Activated naive CD8-positive, alpha-beta T cell treated with anti-CD3 and anti-CD28 coated beads, Interleukin-2, amount 50 U/mL, for 24 hours (primary cell): ENCODE measurements around the gene CTIF.

ENCODE experiments used
- ATAC-seq: fragments of 150-1000 bp; cut with Tn5 transposase; one replicate; pipeline ENCODE4 v1.10.0; 2021
- DNase-seq: peaks from one replicate; pipeline ENCODE4 v3.0.0; 2021
- H3K27ac Mint-ChIP-seq: one replicate; pipeline ENCODE4 v1.8.0; 2021; ENCODE audit warnings: mild to moderate bottlenecking, mixed read lengths
- H3K27me3 Mint-ChIP-seq: one replicate; pipeline ENCODE4 v1.8.0; 2021; ENCODE audit warnings: mixed read lengths
- H3K36me3 Mint-ChIP-seq: one replicate; pipeline ENCODE4 v1.8.0; 2021; ENCODE audit warnings: low read depth, mixed read lengths
- H3K4me1 Mint-ChIP-seq: one replicate; pipeline ENCODE4 v1.8.0; 2021; ENCODE audit warnings: mixed read lengths
- H3K4me3 Mint-ChIP-seq: one replicate; pipeline ENCODE4 v1.8.0; 2021; ENCODE audit warnings: mild to moderate bottlenecking, moderate library complexity, mixed read lengths
- H3K9me3 Mint-ChIP-seq: one replicate; pipeline ENCODE4 v1.8.0; 2021; ENCODE audit warnings: mixed read lengths

Gene CTIF

DNA sequence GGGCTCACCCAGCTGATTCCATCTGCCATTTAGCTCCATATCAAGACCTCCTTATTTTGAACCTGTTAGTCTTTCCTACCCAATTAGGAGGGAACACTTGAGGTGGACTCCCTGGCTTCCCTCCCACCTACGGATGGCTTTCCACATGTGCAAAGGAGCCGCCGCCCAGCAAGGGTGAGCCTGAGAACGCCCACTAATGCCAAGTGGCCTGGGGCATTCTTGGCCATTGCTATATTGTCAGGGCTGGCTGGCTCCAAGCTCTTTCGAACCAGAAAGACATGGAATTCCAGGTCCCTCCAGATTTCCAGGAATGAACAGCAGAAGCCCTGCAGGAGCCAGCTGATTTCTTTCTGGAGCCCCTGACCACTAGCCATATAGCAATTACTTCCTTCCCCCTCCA is 215.7 kb downstream of the CTIF start:
- Mint-ChIP-seq H3K27ac (no peak overlapping the region), H3K9me3 (no peaks in the 10 kb centered on the region), H3K4me3 (no peak overlapping the region), H3K4me1 (peaks cover 5% of the 10 kb centered on the region), H3K36me3 (no peaks in the 10 kb centered on the region), H3K27me3 (no peaks in the 10 kb centered on the region)
- ATAC-seq (no peak), DNase-seq (no peak)

DNA sequence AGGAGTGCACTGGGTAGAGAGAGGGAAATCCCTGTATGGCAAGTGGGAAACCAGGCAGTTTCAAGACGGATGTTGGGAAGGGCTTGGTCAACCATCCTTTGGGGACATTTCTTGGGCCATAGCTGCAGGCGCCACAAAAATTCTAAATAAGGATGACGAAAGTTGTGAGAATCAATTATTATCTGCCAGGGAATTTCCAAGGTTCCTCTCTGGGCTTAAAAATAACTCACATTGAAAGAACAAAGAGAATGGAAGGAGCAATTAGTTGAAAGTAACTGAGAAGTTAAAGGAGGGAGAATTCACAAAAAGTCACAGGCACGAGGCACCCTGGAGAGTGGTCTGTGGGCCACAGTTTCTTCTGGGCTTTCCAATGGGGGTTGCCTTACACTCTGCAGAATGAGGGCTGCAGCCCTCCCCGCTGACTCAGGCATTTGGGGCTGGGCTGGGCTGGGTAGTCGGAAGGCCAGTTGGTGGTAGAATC is 216.2 kb downstream of the CTIF start:
- Mint-ChIP-seq H3K9me3 (no peaks in the 10 kb centered on the region), H3K4me3 (no peak overlapping the region), H3K27ac (no peak overlapping the region), H3K4me1 (peaks cover 5% of the 10 kb centered on the region), H3K36me3 (no peaks in the 10 kb centered on the region), H3K27me3 (no peaks in the 10 kb centered on the region)
- DNase-seq: no peak
- ATAC-seq: no peak

DNA sequence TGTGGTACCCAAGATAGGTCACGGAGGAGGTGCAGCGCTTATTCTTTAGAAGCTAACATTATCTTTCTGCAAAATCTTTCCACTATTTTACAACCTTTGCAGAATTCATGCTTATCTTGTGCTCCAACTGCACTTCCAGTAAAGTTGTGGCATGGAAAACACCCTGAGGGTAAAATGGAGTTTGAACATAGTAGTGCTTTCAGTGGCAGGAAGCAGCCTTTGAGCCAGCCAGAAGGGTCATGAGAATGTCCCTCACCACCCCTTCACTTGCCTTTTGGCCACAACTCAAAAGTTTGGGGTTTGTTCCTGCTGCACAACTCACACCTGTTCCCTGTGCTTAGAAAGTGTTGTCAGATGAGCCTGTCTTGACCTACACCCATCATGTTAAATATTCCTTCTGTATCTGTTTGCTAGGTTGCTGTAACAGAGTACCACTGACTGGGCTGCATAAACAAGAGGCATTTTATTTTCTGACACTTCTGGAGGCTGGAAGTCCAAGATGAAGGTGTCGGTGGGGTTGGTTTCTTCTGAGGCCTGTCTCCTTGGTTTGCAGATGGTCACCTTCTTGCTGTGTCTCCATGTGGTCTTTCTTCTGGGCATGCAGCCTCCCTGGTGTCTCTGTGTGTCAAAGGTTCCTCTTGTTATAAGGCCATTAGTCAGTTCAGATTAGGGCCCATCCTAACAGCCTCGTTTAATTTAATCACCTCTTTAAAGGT is 217.8 kb downstream of the CTIF start:
- Mint-ChIP-seq H3K4me3 (no peak overlapping the region), H3K9me3 (no peaks in the 10 kb centered on the region), H3K27ac (no peak overlapping the region), H3K4me1 (peaks cover 5% of the 10 kb centered on the region), H3K27me3 (no peaks in the 10 kb centered on the region), H3K36me3 (no peaks in the 10 kb centered on the region)
- ATAC-seq (no peak), DNase-seq (no peak)

DNA sequence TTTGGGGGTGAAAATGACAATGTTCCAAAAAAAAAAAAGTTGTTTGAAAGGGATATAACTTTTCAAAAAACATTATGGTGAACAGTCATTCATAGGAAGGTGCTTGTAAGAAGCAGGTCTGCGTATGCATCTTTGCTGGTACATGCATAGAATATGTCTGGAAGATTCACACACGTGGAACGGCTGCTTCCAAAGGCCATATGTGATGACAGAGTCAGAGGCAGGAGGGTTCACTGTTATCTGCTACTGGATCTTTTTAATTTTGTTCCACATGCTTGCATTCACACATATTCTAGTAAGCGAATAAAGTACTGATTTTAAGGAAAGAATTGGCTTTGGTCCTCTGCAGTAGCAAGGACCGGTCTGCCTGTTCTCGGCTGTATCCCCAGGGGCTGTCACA is 218.5 kb downstream of the CTIF start:
- Mint-ChIP-seq H3K4me1 (peaks cover 5% of the 10 kb centered on the region), H3K36me3 (no peaks in the 10 kb centered on the region), H3K27ac (no peak overlapping the region), H3K9me3 (no peaks in the 10 kb centered on the region), H3K4me3 (no peak overlapping the region), H3K27me3 (no peaks in the 10 kb centered on the region)
- DNase-seq: no peak
- ATAC-seq: no peak

DNA sequence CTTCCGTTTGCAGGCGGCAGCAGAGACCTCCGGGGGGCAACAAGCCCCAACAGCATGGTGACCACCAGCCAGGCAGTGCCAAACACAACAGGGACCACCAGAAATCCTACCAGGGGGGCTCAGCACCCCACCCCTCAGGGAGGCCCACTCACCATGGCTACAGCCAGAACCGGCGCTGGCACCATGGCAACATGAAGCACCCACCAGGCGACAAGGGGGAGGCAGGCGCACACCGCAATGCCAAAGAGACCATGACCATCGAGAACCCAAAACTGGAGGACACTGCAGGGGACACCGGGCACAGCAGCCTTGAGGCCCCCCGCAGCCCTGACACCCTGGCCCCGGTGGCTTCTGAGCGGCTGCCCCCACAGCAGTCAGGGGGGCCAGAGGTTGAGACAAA is 219.1 kb downstream of the CTIF start:
- ATAC-seq (no peak), DNase-seq (no peak)
- Mint-ChIP-seq H3K27ac (no peak overlapping the region), H3K4me1 (peaks cover 5% of the 10 kb centered on the region), H3K4me3 (no peak overlapping the region), H3K9me3 (no peaks in the 10 kb centered on the region), H3K27me3 (no peaks in the 10 kb centered on the region), H3K36me3 (no peaks in the 10 kb centered on the region)

DNA sequence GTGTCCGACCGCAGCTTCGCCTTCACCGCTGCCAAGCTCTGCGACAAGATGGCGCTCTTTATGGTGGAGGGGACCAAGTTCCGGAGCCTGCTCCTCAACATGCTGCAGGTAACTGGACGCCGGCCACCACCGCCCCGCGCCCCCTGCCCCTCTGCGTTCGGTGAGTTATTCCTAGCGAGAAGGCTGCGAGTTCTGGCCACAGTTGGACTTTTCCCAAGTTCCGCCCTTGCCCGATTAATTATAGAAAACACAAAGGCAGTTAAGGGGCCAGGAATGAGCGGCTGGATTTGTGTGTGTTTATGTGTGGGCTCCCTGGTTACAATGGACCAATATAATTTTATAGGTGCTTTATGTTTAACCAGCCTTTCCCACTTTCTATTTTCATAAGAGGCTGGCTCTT is 222.8 kb downstream of the CTIF start:
- ATAC-seq: no peak
- H3K9me3 Mint-ChIP-seq: no peaks in the 10 kb centered on the region
- H3K4me1 Mint-ChIP-seq: no peaks in the 10 kb centered on the region
- no peaks in the 10 kb centered on the region for H3K27me3 Mint-ChIP-seq
- DNase-seq: no peak
- H3K4me3 Mint-ChIP-seq: no peak overlapping the region
- no peak overlapping the region for H3K27ac Mint-ChIP-seq
- H3K36me3 Mint-ChIP-seq: no peaks in the 10 kb centered on the region

DNA sequence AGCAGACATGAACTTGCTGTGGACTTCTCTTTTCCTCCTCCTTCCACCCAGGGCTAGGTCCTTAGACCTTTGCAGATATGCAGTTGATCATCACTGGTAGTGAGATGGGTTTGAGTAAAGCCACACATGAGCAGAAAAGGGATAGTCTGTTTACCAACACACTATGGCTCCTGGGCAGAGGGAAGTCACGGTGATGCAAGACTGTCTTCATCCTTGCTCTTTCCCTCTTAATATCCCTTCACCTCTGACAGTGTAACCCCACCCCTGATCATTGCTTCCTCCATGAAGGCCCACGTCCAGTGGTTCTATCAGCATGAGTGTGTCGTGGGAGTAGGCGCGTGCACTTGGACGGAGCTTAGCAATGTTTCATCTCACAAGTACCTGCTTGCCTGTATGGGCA is 223.2 kb downstream of the CTIF start:
- no peak for ATAC-seq
- H3K27me3 Mint-ChIP-seq: no peaks in the 10 kb centered on the region
- no peaks in the 10 kb centered on the region for H3K36me3 Mint-ChIP-seq
- H3K4me3 Mint-ChIP-seq: no peak overlapping the region
- H3K9me3 Mint-ChIP-seq: no peaks in the 10 kb centered on the region
- DNase-seq: no peak
- H3K4me1 Mint-ChIP-seq: no peaks in the 10 kb centered on the region
- no peak overlapping the region for H3K27ac Mint-ChIP-seq

DNA sequence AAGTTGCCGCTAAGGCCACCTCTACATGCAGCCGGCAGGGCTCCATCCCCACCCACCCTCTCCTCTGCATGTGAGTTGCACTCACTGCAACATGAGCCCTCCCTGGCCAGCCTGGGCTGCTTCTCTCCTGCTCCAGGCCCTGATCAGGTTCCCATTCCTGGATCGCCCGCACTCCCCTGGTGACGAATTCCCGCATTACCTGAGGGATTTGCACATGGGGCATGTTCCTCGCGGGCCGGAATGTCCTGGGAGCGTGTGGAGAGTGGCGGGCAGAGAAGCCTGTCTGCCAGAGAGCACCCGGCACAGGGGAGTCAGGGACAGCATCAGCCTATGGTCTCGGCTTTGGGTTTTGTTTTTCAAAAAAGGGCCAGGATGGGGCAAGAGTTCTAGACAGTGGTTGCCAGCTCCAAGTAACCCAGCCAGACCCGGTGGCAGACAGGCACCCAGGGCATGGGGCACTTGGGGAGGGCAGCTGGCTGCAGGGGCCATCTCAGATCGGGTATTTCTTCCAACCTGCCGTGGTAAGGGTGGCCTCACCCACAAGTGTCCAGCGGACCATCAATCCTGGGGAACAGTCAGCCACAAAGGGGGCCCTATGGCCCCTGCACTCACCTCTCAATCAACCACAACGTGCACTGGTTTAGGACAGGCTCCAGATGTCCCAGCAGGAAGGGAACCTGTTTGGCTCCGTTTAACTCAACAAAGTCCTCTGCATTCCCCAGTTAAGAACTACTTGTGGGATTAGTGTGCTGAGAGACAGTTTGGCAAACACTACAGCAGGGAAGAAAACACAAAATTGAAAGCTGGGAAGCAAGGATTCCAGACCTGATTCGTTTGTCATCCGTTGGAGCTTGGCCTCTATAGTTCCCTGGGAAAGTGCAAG is 224.2 kb downstream of the CTIF start:
- no peak overlapping the region for H3K27ac Mint-ChIP-seq
- no peaks in the 10 kb centered on the region for H3K27me3 Mint-ChIP-seq
- ATAC-seq (no peak), DNase-seq (no peak)
- no peaks in the 10 kb centered on the region for H3K36me3 Mint-ChIP-seq
- H3K4me1 Mint-ChIP-seq: no peaks in the 10 kb centered on the region
- H3K9me3 Mint-ChIP-seq: no peaks in the 10 kb centered on the region
- no peak overlapping the region for H3K4me3 Mint-ChIP-seq

DNA sequence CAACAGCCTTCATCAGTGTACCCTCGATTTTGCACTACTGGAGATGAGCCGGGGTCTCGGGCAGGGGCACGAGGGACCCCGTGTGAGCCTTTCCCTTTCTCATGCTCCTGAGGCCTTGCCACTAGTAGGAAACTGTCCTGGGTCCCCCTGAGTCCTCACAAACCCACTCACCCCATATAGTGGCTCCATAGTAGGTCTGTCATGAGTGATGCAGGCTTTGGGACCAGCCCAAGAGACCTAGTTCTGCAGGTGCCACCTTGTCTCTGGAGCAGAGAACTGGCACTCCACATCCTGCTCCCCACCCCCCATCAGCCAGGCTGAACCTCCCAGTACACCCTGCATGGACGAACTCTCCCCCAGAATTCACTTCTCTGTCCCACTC is 224.9 kb downstream of the CTIF start:
- no peak overlapping the region for H3K27ac Mint-ChIP-seq
- ATAC-seq (no peak), DNase-seq (no peak)
- no peaks in the 10 kb centered on the region for H3K4me1 Mint-ChIP-seq
- H3K27me3 Mint-ChIP-seq: no peaks in the 10 kb centered on the region
- no peaks in the 10 kb centered on the region for H3K36me3 Mint-ChIP-seq
- H3K9me3 Mint-ChIP-seq: no peaks in the 10 kb centered on the region
- H3K4me3 Mint-ChIP-seq: no peak overlapping the region

DNA sequence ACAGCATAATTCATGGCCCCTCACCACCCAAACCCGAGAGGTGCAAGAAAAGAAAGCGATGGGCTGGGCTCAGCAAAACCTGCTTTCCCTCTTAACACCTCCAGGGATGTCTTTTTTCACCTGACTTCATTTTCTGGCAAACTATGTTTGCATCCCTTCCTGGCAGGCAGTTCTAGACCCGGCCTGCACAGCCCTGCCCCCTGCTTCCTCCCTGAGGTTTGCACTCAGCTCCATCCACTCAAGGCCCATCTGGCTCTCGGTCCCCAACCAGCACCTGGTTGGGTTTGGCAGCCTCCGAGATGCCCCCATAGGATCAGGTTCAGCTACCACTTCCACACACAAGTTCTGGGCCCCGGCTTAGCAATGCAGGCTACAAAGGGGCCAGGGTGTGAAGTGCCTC is 226.2 kb downstream of the CTIF start:
- Mint-ChIP-seq H3K27ac (no peak overlapping the region), H3K4me1 (no peaks in the 10 kb centered on the region), H3K9me3 (no peaks in the 10 kb centered on the region), H3K36me3 (no peaks in the 10 kb centered on the region), H3K4me3 (no peak overlapping the region), H3K27me3 (no peaks in the 10 kb centered on the region)
- DNase-seq: no peak
- no peak for ATAC-seq

DNA sequence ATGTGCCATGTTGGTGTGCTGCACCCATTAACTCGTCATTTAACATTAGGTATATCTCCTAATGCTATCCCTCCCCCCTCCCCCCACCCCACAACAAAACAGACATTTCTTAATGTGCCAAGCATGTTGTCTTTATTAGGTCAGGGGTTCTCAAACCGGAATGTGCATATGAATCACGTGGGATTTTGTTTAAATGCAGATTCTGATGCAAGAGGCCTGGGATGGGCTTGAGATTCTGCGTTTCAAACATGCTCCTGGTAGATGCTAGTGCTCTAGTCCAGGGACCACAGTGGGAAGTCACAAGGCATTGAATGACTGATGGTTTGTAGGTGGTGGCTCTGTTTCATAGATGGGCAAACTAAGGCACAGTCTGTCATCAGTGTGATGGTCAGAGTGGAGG is 227.2 kb downstream of the CTIF start:
- no peak for DNase-seq
- Mint-ChIP-seq H3K27ac (no peak overlapping the region), H3K4me3 (no peak overlapping the region), H3K9me3 (no peaks in the 10 kb centered on the region), H3K4me1 (no peaks in the 10 kb centered on the region), H3K27me3 (no peaks in the 10 kb centered on the region), H3K36me3 (no peaks in the 10 kb centered on the region)
- no peak for ATAC-seq

DNA sequence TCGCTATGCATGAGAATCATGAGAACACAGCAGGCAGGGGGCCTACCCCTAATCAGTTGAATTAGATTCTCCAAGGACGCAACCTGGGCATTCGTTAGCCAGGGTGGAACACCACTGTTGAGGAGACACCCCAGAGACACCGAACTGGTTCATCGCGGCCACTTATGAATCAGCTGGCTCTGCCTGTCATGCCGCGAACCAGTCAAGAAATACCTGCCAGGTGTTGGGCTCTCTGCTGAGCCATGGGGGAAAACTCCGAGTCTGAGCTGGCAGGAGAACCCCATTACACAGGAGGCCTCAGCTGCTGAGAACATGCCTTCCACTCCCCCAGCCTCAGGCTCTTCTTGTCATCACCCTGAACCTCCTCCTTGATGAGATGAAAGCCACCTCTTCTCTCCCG is 227.7 kb downstream of the CTIF start:
- H3K36me3 Mint-ChIP-seq: no peaks in the 10 kb centered on the region
- no peaks in the 10 kb centered on the region for H3K9me3 Mint-ChIP-seq
- ATAC-seq: no peak
- H3K27ac Mint-ChIP-seq: no peak overlapping the region
- H3K4me1 Mint-ChIP-seq: no peaks in the 10 kb centered on the region
- DNase-seq: no peak
- no peaks in the 10 kb centered on the region for H3K27me3 Mint-ChIP-seq
- H3K4me3 Mint-ChIP-seq: no peak overlapping the region

DNA sequence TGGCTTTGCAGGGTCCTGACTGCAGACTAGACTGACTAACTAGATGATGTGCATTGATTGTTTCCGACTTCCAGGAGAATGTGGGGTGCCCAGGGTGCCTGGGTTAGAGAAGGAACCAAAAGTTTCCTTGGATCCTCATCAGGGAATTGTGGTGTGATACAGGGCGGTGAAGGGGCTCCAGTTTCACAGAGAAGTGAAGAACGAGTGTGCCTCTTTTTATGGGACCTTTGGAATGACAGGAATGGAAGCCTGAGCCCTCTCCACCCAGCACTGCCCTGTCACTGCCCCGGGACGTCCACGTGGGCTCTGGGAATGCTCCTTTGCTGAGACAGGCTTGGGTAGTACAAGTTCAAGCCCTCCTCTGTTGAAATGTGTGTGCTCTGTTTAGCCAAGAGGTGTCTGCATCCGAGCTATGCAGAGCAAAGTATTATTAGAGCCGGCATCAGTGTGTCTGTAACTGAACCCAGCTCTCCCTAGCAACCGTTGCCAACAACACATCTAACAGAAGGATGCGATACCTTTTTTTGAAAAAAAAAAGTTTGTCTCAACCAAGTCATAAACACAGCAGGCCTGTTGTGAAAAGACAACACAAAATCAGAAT is 228.4 kb downstream of the CTIF start:
- no peak overlapping the region for H3K4me3 Mint-ChIP-seq
- no peaks in the 10 kb centered on the region for H3K4me1 Mint-ChIP-seq
- DNase-seq (no peak), ATAC-seq (no peak)
- H3K9me3 Mint-ChIP-seq: no peaks in the 10 kb centered on the region
- no peaks in the 10 kb centered on the region for H3K36me3 Mint-ChIP-seq
- H3K27ac Mint-ChIP-seq: no peak overlapping the region
- H3K27me3 Mint-ChIP-seq: no peaks in the 10 kb centered on the region

DNA sequence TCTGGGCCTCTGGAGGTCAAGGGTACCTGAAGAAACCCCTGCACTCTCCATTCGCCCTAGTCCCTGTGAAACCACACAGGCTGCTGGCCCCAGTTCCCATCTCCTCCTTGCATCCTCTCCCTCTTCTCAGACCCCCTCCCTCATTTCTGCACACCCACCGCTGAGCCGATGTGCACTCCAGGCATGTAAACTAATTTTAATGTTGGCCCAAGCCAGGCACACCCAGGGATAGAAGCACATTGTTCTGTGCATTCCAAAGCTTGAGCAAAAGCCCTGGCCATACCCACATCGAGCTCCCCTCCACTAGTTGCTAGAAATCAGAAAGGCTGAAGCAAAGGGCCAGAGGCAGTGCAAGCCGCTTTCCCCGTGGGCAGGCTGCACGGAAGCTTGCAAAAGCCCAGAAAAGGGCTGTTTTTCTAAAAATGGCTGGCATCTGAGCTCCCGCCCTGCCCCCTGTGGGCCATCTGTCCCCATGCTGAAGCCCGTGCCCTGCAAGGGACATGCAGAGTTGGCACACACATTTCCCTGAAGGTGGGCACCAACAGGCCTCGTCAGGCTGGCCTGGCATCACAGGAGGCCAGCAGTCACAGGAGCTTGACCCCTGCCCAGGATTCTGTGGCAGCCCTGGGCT is 230.3 kb downstream of the CTIF start:
- ATAC-seq: no peak
- no peak for DNase-seq
- Mint-ChIP-seq H3K4me3 (no peak overlapping the region), H3K27ac (no peak overlapping the region), H3K4me1 (no peaks in the 10 kb centered on the region), H3K9me3 (no peaks in the 10 kb centered on the region), H3K36me3 (no peaks in the 10 kb centered on the region), H3K27me3 (no peaks in the 10 kb centered on the region)

DNA sequence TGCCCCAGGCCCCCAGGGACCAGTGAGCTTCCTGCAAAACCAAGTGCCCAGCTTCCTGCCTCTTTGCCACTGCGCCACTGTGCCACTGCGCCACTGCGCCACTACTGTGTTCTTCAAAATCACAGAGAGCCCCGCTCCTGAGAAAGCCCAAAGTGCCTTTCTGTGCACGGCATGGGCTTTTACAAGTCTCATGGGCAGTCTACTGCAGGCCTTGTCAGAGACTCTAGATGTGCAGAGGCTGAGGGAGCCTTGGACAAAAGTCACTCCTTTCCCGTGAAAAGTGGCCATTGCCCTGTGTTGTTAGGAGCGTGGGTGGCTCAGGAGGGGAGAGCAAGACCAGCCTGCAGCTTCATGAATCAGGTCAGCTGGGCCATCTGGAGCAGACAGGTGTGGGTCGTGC is 231.4 kb downstream of the CTIF start:
- Mint-ChIP-seq H3K27me3 (no peaks in the 10 kb centered on the region), H3K36me3 (no peaks in the 10 kb centered on the region), H3K4me1 (no peaks in the 10 kb centered on the region), H3K27ac (no peak overlapping the region), H3K9me3 (no peaks in the 10 kb centered on the region), H3K4me3 (no peak overlapping the region)
- ATAC-seq (no peak), DNase-seq (no peak)
